HG03565 (cell line): ENCODE data around the gene PTGES.

Experiments
- ATAC-seq: cut with Tn5 transposase; IDR thresholded peaks from one replicate; pipeline ENCODE4 v1.9.1; 2021; ENCODE audit warnings: mild to moderate bottlenecking, moderate library complexity; ENCODE audit not compliant: unreplicated experiment

The PTGES gene

GRCh38 chr9:129720865-129721545, 31.8 kb downstream of the PTGES start:
- ATAC-seq = no peak

- ATAC-seq = no peak
Observed at GRCh38 chr9:129720181-129720864, 32.5 kb downstream of the PTGES start.

GRCh38 chr9:129719135-129719534, 33.7 kb downstream of the PTGES start:
- ATAC-seq = no peak

GRCh38 chr9:129718647-129719046, 34.2 kb downstream of the PTGES start:
- no peak for ATAC-seq

DNA sequence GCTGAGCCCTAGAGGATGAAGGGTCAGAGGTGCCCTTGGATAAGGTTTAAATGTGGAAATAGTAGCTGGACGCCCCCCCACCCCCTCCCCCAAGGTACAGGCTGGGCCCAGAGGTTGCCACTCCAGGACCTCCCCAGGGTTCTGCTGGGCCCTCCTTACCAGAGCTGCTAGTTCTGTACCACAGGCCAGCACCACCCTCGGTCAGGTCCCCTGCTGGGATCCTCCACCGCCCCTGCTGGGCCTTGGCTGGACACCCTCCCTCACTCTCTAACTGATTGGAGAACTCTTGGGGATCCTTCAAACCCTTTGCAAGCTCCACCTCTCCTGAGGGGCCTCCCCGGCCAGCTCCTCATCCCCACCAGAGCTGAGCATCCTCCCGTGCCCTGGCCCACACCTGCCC, 34.9 kb downstream of the PTGES start:
- ATAC-seq = no peak

DNA sequence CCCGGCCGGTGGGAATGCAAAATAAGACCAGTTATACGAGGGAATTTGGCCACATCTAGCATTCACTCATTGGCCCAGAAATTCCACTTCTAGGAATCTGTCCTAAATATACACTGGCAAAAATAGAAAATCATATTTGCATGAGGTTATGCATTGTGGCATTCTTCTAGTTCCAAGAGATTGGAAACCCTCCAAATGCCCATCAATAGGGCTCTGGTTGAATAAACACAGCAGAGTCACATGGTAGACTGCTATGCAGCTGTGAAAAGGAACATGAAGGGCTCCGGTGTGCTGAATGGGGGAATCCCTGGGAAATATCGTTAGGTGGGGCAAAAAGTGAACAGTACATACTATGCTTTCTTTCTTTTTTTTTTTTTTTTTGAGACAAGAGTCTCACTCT, 36.8 kb downstream of the PTGES start:
- no peak for ATAC-seq

- ATAC-seq = no peak
Observed at GRCh38 chr9:129714511-129715061, 38.3 kb downstream of the PTGES start.

GRCh38 chr9:129713402-129713679, 39.5 kb downstream of the PTGES start:
- ATAC-seq = no peak

DNA sequence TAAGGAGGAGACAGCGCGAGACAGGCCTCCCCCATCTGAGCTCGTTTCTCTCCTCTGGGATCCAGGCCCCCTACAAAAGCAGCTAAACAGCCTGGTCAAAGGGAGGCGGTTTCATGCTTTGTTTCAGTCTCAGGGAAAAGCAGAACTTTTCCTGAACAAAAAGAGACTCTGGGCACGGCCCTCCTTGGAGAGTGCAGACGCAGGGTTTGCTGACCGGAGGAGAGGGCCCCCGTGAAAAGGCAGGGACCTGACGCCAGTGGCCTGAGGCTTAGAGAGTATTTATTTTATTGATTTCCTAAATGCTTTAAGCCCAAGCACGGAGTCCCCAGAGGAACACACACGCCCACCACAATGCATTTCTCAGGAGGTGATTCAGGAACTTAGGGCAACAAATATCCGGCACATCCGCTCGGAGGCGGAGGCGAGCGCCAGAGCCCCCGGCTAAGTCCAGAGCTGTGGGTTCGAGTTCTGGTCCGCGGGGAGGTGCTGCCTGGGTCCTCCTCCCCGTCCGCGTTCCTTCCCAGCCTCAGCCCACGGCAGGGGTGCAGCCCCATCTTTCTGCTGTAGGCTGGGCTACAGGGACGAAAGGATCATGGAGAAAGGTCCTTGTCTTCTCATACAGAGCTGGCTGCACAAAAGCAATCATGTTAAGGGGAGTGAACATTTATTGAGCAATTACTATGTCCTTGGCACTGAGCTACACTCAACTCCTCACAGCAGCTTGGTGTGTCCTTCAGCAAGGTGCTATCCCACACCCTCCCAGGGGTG, 40.0 kb downstream of the PTGES start:
- no peak for ATAC-seq

GRCh38 chr9:129710169-129710453, 42.7 kb downstream of the PTGES start:
- ATAC-seq = no peak

DNA sequence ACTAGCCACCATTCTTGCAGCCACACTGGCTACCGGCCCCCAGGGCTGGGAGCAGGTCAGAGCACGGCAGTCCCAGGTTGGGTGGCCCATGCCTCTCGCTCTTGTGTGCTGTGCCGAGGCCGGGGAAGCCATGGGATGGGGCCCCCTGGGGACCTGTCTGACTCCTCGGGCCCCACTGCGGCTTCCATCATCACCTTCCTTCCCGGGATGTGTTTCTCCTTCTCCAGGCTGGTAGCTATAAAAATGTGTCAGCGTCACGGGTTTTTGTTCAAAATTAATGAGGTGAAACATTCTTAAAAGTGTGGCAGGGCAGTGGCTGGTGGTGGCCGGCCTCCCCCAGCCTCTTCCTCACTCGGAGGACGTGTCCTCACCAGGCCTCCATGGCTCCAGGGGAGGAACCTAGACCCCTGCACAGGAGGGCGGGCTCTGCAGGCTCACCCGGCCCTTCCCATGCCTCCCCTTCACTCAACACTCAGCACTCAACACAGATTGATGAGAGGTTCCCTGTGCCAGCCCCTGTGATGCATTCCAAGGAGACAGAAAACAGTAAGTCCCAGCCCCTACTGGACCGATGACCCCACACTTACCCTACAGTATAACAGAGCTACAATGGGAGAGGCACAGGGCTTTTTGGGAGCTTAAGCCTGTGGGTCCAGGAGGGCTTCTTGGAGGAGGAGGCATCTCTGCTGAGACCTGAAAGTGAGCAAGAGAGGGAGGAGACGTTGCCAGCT, 43.2 kb downstream of the PTGES start:
- no peak for ATAC-seq

- no peak for ATAC-seq
Observed at GRCh38 chr9:129708793-129709192, 44.0 kb downstream of the PTGES start.

DNA sequence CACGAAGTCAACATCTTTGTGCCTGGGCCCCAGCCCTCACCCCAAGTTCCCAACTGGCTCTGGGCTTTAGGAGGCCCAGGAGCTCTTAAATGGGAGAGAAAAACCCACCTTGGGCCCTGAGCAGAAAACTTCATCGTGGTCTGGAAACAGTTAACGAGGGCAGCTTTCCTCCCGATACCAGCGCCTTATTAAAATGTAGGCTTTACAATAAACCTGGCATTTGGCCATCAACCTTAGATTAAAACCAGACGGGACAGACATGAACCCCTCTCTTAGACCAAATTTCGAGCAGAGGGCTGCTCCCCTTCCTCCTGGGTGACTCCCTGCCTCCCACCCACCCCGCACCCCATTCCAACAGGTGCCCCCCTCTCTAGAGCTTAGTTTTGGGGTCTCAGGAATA, 48.0 kb downstream of the PTGES start:
- no peak for ATAC-seq

DNA sequence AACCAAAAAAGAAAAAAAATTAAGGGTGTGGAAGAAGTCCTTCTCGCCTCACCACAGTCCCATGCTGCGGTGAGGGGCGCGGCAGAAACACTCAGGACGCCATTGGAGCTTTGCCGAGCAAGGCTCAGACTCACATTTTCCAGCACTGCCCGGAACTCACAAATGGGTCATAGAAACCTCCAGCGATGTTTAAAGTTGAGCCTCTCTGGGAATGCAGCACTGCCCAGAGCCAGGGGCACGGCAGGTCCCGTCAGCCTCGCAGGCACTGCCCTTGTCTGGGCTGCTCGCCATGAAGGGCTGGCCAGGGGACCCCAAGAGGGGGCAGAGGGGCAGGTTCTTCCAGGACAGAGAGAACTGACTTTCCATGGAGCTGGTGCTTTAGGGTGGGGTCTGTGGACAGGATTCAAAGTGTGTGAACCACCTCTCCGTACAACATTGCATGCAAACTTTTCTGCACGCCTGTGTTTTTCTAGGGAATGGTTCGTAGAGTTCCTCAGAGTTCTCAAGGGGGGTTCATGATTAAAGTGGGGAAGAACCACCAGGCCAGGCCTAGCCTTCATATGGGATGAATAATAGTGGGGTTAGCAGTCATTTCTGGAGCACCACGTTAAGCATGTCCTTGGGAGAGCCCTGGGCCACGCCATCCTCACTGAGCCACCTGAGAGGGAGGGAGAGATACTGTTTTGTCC, 49.0 kb downstream of the PTGES start:
- ATAC-seq = no peak

GRCh38 chr9:129702589-129703520, 50.0 kb downstream of the PTGES start:
- no peak for ATAC-seq

DNA sequence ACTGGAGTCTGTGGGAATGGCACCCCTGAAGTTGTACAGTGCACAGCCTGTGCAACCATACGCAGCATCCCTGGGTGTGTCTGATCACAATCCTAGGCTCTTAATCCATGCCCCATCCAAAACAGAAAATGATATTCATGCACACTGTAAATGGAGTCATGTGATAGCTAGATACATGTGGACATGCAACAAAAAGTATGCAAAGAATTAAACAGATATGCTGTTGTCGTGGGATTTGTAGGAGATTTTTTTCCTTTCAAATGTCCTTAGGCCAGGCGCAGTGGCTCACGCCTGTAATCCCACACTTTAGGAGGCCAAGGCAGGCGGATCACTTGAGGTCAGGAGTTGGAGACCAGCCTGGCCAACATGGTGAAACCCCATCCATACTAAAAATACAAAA, 51.3 kb downstream of the PTGES start:
- no peak for ATAC-seq

- no peak for ATAC-seq
Observed at GRCh38 chr9:129701054-129701453, 51.8 kb downstream of the PTGES start.

GRCh38 chr9:129698254-129698757, 54.5 kb downstream of the PTGES start:
- no peak for ATAC-seq

- no peak for ATAC-seq
Observed at GRCh38 chr9:129697656-129698253, 55.1 kb downstream of the PTGES start.
